RPMI8226 (cell line): ENCODE measurements around the gene FBXO9.
"Not testable (repeated sequence)": the region's sequence is repeated elsewhere in the genome, so short reads cannot be mapped to it uniquely, and the experiment has no call there.

Source experiments
- DNase-seq: peaks from one replicate; pipeline ENCODE4 v3.0.0-alpha.2; 2015

Gene FBXO9

GRCh38 chr6:53048431-53049195 is 16.6 kb upstream of the FBXO9 start:
- peak; percentile 37 for DNase-seq

- DNase-seq: no peak
Observed at GRCh38 chr6:53049415-53049814, 15.8 kb upstream of the FBXO9 start.

- DNase-seq: not testable (repeated sequence)
Observed at GRCh38 chr6:53052152-53052551, 13.1 kb upstream of the FBXO9 start.

GRCh38 chr6:53054532-53054931 is 10.7 kb upstream of the FBXO9 start:
- DNase-seq: no peak

- DNase-seq: no peak
Observed at GRCh38 chr6:53055873-53056272, 9.3 kb upstream of the FBXO9 start.

GRCh38 chr6:53056273-53056672 is 8.9 kb upstream of the FBXO9 start:
- DNase-seq: no peak

GRCh38 chr6:53058388-53059195 is 6.6 kb upstream of the FBXO9 start:
- DNase-seq: no peak

GRCh38 chr6:53059648-53060589 is 5.3 kb upstream of the FBXO9 start:
- DNase-seq: no peak

GRCh38 chr6:53062169-53062539 is 3.0 kb upstream of the FBXO9 start:
- no peak for DNase-seq

GRCh38 chr6:53064255-53064654 is 949 bp upstream of the FBXO9 start:
- DNase-seq: not testable (repeated sequence)

- DNase-seq: peak; percentile 97
Observed at GRCh38 chr6:53064726-53065265, 408 bp upstream of the FBXO9 start.

- peak; percentile 37 for DNase-seq
Observed at GRCh38 chr6:53066077-53066417, 843 bp downstream of the FBXO9 start.

- DNase-seq: no peak
Observed at GRCh38 chr6:53066874-53067706, 1.9 kb downstream of the FBXO9 start.

- no peak for DNase-seq
Observed at GRCh38 chr6:53067849-53068361, 2.7 kb downstream of the FBXO9 start.

GRCh38 chr6:53069427-53069826 is 4.2 kb downstream of the FBXO9 start:
- no peak for DNase-seq

GRCh38 chr6:53070806-53071205 is 5.6 kb downstream of the FBXO9 start:
- DNase-seq: no peak

- DNase-seq: no peak
Observed at GRCh38 chr6:53074347-53074746, 9.1 kb downstream of the FBXO9 start.

GRCh38 chr6:53080813-53081212 is 15.6 kb downstream of the FBXO9 start:
- DNase-seq: no peak

- DNase-seq: no peak
Observed at GRCh38 chr6:53086302-53086701, 21.1 kb downstream of the FBXO9 start.

GRCh38 chr6:53089948-53090347 is 24.7 kb downstream of the FBXO9 start:
- no peak for DNase-seq

GRCh38 chr6:53090576-53090975 is 25.4 kb downstream of the FBXO9 start:
- DNase-seq: no peak

GRCh38 chr6:53095270-53095669 is 30.1 kb downstream of the FBXO9 start:
- DNase-seq: no peak
